HG03432 (cell line): Measurements from ENCODE around the gene GP2.

Experiments used
- ATAC-seq: cut with Tn5 transposase; IDR thresholded peaks from one replicate; pipeline ENCODE4 v1.9.1; 2021; ENCODE audit warnings: mild to moderate bottlenecking, moderate library complexity; ENCODE audit not compliant: unreplicated experiment

Gene GP2

DNA sequence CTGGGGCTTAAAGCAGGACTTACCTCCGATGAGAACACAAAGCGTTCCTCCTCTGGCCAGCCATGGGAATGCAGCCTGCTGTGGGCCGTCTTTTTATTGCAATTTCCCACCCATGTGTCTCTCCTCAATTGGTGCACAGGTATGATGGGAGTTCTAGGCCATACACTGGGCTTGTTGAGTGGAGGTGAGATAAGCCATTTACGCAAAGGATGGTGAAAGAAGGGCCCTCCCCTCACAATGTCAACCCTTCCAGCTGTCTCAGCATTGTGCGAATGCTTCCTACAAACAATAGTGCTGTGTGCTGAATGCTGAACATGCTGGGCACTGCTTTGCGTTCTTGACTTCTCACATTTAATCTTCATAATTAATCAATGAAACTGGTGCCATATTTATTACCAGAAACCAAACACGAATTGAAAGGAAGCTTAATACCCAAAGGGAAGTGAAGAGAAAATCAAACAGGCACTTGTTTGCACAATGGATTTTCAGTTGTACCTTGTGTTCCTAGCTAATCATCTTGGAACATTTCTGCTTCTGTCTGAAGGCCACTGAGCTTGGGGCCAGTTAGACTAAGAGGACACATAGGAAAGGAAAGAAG, at the start of gene GP2:
Gene GP2 (minus strand): TSS at position 70 of the 598 bp plus-strand sequence. CDS start 1,082 bp downstream, outside the sequence.
- ATAC-seq: no peak

DNA sequence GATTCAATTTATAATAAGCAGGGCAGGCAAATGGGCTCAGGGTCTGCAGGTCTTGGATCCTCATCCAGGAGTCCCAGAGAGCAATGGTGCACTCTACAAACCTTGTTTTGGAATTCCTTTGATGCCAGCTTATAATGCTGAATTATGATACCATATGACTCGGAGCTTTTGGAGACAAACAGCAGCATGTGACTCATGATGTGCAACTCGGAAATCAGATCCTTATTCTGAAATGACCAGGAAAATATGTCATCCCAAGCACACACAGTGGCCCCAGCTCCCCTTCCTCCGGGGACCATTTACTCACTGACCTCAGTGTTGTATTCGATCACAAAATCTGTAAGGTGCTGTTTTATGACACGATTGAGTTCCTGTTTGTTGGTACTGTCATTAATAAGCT, 45.4 kb upstream of the GP2 start:
- no peak for ATAC-seq

DNA sequence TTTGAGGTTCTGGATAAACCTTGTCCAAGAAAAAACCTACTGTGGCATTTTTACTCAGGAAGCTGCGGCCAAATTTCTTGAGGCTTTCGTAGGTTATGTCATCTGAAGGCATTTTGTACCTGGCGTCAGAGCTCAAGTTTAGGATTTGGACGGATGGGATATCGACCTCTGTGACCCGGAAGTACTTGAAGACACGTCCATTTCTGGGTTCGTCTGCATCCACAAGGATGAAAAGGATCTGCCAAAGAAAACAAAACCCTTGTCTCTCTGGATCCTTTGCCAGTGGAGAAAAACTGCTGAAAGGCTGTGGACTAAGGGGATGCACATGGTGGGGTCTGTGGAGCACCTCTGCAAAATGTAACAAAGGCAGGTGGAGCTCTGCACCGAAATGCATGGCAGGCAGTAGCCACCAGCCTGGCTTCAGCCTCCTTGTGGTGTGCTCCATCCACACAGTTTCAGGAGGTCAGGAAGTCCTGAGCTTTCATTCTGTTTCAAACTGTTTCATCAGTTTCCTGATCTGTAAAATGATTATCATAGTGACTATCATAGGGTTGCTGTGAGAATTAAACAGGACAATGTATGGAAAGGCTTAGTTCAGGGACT, 42.2 kb upstream of the GP2 start:
- ATAC-seq: no peak

DNA sequence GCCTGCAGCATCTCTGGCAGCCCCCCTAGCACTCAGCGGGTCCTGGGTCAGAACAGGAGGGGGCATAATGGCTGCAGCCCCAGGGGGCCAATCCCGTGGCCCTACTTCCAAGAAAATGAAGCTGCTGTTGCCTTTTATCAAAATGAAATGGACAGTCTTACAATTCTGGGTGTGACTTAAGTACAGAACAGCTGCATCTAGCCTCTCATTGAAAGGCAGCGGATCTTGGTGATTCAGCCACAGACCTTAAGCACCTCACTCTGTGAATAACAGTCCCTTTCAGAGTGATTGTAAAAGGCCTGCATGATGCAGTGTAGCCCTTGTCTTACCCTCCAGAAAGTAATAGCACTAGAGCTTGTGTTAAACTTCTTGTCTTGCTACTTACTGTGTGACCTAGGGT, 36.7 kb upstream of the GP2 start:
- no peak for ATAC-seq

DNA sequence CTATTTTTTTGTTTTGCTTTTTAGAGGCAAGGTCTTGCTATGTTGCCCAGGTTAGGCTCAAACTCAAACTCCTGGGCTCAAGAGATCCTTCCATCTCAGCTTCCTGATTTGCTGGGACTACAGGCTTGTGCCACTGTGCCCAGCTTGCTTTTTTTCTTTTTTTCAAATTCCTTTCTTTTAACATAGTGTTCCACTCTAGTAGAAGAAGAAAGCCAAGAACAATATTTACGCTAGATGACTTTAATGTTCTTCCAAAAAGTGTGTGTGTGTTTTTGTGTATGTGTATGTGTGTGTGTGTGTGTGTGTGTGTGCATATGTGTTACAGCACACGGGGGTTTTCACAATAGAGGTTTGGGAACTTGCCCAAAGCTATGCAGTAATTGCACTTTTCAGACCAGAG, 35.9 kb upstream of the GP2 start:
- ATAC-seq: no peak

DNA sequence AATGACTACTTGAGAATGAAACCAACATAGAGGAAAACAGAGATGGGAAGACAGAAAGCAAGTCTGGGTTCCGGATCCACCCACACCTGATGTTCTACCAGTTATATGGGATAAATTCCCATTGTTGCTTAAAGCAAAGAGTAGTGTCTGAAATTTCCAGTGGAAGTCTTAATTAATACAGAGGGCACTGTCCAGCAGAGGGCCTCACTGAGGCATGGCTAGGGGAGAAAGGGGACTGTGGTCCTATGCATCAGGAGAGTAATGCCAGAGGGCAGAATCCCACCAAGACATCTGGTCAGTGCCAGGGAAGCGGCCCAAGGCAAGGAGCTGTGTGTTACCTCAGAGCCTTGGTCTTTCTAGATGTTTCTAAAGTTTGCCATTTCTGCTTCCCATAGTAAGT, 32.7 kb upstream of the GP2 start:
- ATAC-seq: no peak

DNA sequence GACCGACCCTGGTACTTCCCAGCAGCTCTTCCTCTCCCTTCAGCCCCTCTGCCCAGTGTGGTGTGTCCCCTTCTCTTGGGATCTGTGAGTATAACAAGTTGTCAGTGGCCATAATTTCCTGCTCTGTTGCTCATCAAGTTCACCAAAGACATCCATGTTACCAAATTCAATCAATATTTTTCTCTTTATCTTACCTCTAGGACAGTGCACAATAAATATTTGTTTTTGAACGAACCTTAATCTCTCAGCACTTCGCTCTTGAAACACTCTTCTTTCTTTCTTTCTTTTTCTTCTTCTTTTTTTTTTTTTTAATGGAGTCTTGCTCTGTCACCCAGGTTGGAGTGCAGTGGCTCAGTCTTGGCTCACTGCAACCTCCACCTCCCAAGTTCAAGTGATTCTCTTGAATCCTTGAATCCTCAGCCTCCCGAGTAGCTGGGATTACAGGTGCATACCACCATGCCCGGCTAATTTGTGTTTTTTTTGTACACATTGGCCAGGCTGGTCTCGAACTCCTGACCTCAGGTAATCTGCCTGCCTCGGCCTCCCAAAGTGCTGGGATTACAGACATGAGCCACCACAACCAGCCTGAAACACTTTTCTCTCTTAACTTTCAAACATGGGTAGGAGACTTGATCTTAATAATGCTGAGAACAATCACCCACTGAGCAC, 27.9 kb upstream of the GP2 start:
- no peak for ATAC-seq

DNA sequence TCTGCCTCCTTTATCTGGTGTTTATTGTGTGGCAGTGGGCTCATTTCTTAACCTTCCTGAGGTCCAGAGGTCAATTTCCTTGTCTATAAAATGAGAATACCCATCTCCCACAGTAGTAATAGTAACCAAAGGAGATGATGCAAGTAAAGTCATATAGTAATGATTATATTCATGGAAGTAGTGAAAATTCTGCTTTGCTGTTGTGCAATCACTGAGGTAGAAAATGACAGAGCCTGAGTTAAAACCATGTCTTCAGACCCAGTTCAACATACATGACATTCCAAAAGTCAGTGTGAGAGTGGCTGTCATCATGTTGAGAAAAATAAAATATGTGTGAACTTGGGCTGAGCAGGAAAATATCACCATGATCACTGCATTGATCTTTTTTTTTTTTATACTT, 26.1 kb upstream of the GP2 start:
- ATAC-seq: no peak

DNA sequence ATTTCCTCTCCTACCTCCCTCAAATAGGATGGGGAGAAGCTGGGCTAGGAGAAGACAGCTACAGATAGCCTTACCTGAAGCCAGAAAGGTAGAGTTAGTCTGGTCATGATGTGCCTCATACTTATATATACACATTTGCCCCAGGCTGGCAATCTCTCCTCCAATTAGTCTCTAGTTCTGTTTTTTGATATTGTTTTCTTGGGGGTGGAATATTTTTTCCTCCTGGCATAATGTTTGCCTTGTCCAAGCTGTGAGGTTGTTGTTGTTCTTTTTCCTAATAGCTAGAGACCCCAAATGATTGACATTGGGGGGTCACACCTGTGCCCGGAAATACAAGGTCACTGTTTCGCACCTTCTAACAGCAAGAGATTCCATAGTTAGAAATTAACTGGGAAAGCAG, 25.3 kb upstream of the GP2 start, which contains the start of gene UMOD:
Gene UMOD (minus strand): TSS at position 101 of the 400 bp plus-strand sequence. CDS start 1,978 bp downstream, outside the sequence.
- no peak for ATAC-seq

DNA sequence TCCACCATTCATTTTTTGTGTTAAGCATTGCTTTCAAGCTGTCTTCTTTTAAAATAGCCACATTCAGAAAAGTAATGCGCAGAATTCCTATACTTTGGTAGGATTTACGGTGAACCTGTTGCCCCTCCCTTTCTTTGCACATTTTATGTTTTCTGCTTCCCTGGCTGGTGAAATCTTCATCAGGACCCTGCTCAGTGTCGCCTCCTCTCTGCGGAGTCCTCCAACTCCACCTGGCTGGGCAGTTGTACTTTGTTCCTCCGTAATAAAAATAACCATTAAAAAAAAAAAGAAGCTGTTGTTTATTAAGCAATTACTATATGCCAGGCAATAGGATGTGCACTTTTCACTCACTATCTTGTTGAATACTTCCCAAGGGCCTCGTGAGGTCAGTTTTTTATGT, 22.3 kb upstream of the GP2 start:
- ATAC-seq: no peak

DNA sequence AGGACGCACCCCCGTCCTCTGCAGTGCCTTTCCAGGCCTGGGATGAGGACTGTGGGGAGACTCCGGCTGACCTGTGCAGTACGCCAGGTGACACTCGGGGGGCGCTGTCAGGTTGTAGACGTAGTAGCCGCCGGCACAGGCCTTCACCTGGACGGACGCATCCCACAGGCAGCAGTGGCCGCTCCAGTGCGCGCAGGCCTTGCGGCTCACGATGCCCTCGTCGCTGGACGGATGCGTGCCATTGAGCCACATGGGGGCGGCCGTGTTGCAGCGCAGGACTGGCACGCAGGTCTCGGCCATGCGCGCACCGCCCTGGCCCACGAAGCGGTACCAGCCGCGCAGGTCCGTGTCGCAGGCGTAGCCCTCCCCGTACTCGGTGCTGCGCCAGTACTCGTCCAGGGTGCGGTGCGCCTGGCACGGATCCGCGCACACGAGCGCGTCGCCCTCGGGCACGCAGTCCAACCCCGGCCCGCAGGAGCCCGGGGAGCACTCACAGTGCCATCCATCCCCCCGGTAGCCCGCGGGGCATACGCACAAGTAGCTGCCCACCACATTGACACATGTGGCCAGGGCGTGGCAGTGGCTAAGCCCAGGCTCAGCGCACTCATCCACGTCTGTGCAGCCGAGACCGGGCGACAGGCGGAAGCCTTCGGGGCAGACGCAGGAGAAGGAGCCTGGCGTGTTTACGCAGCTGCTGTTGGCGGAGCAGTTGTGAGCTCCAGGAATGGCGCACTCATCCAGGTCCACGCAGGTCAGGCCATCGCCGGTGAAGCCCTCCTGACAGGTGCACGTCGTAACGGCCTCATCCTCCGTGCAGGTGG, 21.3 kb upstream of the GP2 start:
- no peak for ATAC-seq

DNA sequence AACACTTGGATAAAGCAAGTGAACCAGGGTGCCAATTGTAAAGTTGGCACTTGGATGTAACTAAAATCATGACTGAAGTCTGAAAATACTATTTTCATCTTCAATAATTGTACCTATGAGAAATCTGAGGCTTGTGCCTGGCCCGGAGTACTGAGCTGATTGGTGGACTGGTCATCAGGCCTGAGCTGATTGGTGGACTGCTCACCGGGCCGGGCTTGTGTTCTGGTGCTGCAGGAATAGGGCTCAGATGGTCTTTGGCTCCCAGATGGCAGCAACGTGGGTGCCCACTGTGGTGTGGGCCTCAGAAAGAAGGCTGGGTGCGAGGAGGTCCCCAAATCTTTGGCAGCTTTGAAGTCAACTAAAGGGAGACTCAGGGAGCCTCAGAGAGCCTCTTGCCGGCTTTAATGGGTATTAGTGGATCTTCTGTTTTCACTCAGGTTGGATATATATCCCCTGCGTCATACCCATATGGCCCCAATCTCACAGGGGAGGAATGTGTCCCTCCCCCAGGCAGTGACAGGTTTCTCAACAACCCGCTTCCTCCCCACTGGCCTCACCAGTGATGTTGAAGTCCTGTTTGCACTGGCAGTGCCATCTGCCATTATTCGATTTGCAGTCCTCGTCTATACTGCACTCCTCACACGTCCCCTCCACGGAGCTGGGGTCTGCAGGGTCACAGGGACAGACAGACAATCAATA, 20.5 kb upstream of the GP2 start:
- ATAC-seq: no peak

DNA sequence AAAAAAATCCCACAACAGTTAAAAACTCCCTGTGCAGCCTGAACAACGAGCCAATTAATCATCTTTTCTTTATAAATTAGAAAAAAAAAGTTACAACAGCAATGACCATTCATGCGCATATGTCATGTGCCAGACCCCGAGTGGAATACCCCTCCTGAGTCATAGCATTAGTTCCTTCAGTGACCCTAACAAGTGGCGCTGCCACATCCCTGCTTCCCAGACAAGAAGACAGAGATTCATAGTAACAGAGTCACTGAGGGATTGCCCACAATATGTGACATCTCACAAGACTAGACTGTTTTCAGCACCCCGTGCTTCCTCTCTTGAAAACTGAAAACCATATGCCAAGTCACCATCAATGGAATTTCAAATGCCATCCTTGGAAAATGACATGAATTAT, 17.3 kb upstream of the GP2 start:
- no peak for ATAC-seq

DNA sequence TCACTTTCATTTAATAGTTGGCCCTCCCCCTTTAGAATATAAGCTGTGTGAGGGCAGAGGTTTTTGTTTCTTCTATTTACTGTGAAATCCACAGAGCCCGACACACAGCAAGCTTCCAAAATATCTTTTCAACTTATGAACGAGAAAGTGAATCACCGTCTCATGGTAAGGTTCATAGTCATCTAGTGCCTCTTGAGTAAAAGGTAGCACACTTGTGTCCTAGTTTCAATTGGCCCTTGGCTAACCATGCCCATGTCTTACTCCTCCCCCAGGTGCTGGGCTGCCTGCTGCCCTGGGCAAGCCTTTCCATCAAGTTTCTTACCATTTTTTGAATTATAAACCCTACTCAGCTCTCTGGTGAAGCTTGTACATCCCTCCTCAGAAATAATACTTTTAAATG, 12.4 kb upstream of the GP2 start:
- no peak for ATAC-seq

DNA sequence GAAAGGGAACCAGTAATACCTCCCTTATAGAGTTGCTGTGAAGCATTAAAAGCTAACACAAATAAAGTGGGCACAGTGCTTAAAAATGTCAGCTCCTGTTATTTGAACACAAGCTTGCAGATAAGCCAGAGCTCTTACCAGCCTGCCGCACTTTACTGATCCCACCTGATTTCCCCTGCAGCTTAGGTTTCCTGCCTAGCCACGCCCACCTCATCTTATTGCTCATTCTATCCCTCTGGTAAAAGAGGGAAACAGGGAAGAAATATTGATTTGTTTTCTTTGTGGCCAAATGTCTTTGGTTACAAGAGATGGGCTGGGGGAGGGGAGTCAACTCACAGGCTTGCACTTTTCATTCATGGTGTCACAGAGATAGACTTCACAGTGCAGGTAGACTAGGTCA, 9.6 kb upstream of the GP2 start:
- no peak for ATAC-seq

DNA sequence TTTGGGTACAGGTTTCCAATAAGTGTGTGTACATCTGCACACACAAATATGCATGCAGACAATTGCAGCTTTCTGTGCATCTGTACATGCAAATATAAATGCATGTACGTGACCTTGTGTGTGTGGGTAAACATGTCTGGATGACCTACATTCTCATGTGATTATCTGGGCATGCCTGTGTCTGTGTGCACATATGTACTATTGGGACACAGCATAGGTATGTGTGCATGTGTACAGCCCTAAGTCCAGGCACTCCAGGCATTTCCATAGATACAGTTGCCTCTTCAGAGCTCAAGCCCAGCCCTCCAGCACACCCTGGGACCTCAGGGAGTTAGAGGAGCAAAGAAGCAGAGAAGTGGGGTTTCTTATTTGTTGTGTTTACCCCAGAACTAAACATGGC, 7.1 kb upstream of the GP2 start:
- ATAC-seq: no peak

DNA sequence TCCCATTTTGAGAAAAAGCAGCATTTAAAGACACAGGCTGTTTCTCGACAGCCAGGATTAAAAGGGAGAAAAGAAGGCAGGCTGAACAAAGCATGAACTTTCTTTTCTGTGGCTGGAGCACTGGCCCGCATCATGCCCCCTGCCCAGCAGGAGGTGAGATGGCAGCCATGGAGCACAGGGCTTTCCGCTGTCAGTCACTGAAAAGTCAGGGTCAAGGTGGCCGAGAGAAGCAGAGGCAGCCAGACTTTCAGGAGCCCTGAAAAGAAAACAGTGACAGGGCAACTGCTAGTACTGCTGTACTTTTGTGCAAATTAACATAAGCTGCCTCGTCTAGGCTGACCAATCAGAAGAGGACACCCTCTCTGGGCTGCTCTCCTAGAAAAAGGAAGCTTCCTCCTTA, 5.8 kb upstream of the GP2 start:
- no peak for ATAC-seq

DNA sequence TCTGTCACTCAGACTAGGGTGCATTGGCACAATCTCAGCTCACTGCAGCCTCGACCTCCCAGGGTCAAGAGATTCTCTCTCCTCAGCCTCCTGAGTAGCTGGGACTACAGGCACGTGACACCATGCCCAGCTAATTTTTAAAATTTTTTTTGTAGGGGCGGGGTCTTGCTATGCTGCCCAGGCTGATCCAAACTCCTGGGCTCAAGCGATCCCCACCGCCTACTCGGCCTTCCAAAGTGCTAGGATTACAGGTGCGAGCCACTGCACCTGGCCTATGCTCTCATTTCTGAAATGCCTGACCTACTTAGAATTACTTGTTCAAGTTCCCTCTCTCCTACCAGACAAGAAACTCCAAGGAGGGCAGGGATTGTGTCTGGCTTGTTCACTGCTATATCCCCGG, 5.1 kb upstream of the GP2 start:
- no peak for ATAC-seq

DNA sequence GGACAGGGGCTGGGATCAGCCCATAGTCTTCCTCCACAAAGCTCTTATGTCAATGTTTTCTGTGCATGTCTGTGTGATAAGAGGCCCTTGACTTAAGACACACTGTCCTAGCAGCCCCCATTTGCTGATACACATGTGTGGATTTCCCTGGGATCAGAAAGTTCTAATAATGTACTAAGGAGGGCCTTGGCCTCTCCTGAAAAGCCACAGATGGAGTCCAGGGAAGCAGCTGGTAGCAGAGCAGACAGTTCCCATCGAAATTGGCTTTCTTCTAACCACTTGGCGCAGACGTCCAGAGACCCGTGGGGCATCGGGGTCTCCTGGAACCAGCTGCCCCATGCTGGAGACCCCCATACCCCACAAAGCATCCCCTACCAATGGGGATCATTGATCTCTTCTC, 4.3 kb upstream of the GP2 start:
- ATAC-seq: no peak

DNA sequence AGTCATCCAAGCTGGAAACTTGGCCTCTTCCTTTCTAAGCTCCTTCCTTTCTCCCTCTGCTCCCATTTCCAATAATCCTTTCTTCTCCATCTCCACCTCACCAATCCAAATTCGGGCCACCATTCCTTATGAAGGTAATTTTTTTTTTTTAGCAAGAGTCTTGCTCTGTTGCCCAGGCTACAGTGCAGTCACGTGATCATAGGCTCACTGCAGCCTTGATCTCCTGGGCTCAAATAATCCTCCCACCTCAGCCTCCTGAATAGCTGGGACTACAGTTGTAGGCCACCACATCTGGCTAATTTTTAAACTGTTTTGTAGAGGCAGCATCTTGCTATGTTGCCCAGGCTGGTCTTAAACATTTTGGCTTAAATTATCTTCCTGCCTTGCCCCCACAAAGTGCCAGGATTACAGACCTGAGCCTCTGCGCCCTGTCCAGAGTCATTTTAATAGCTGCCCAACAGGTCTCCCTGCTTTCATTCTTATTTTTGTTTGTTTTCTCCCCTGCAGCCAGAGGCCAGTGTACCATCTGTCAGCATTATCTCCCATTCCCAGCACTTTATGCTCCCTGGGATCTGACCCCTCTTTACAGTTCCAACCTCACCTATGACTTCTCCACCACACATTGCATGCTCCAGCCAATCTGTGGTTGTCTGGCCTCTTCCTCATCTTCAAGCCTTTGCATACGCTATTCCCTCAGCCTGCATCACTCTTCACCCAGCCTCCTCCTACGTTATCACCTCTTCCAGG, 2.3 kb upstream of the GP2 start:
- no peak for ATAC-seq
